GM04504 (cell line): ENCODE measurements around the gene MYO7A.

Source experiments
- DNase-seq: peaks from one replicate; pipeline ENCODE4 v3.0.0-alpha.2; 2012; ENCODE audit warnings: low read depth

Gene MYO7A

GRCh38 chr11:77129069-77129841 lies 1.2 kb downstream of the MYO7A start:
- no peak for DNase-seq

- DNase-seq: no peak
These were observed 2.1 kb downstream of the MYO7A start for GRCh38 chr11:77129842-77130756.

GRCh38 chr11:77130763-77131513 lies 2.9 kb downstream of the MYO7A start:
- no peak for DNase-seq

- DNase-seq: no peak
These were observed 3.5 kb downstream of the MYO7A start for GRCh38 chr11:77131560-77131959.

- DNase-seq: no peak
These were observed 7.0 kb downstream of the MYO7A start for GRCh38 chr11:77135069-77135468.

- no peak for DNase-seq
These were observed 8.0 kb downstream of the MYO7A start for GRCh38 chr11:77136074-77136473.

- DNase-seq: no peak
These were observed 8.9 kb downstream of the MYO7A start for GRCh38 chr11:77136784-77137420.

GRCh38 chr11:77137421-77137820 lies 9.4 kb downstream of the MYO7A start:
- DNase-seq: no peak

GRCh38 chr11:77138106-77138649 lies 10.1 kb downstream of the MYO7A start:
- no peak for DNase-seq

GRCh38 chr11:77139201-77139600 lies 11.2 kb downstream of the MYO7A start:
- no peak for DNase-seq

GRCh38 chr11:77140231-77140851 lies 12.3 kb downstream of the MYO7A start:
- DNase-seq: no peak

- no peak for DNase-seq
These were observed 13.0 kb downstream of the MYO7A start for GRCh38 chr11:77141034-77141433.

GRCh38 chr11:77141475-77141874 lies 13.4 kb downstream of the MYO7A start:
- DNase-seq: no peak

GRCh38 chr11:77142091-77142975 lies 14.3 kb downstream of the MYO7A start:
- DNase-seq: no peak

GRCh38 chr11:77143405-77144020 lies 15.5 kb downstream of the MYO7A start:
- no peak for DNase-seq

- no peak for DNase-seq
These were observed 16.3 kb downstream of the MYO7A start for GRCh38 chr11:77144196-77144856.

- no peak for DNase-seq
These were observed 16.9 kb downstream of the MYO7A start for GRCh38 chr11:77144857-77145428.

- no peak for DNase-seq
These were observed 18.4 kb downstream of the MYO7A start for GRCh38 chr11:77146261-77147035.
